ENCODE results near the gene GNG11. TPM values are rescaled to one million over a fixed set of nuclear protein-coding genes. Genes with fewer than 3 reads are reported as not detected.

The GNG11 gene
- total RNA-seq, 4 donors from 2014 or later = 3.3 to 6.8 (median 5.3) TPM

- 79% methylated on average over 1 of the region's 1 CpG for WGBS
- Histone ChIP-seq H3K27me3 (no peaks in the 10 kb centered on the region), H3K4me1 (no peaks in the 10 kb centered on the region), H3K27ac (no peak overlapping the region), H3K36me3 (no peaks in the 10 kb centered on the region), H3K9me3 (no peaks in the 10 kb centered on the region), H3K4me3 (no peak overlapping the region)
- no peak for DNase-seq (ENCODE audit: low spot score in 2 of 2)
- TF ChIP-seq EP300 (IDR thresholded peaks at IDR 0.05) (no peak), CTCF (IDR thresholded peaks at IDR 0.05) (no peak), POLR2AphosphoS5 (IDR thresholded peaks at IDR 0.05) (no peak), POLR2A (IDR thresholded peaks at IDR 0.05) (no peak)
These were observed 16.3 kb downstream of the GNG11 start for GRCh38 chr7:93937818-93938217.

GRCh38 chr7:93938293-93938692, 16.8 kb downstream of the GNG11 start:
- TF ChIP-seq CTCF (IDR thresholded peaks at IDR 0.05) = no peak
- TF ChIP-seq POLR2AphosphoS5 (IDR thresholded peaks at IDR 0.05) = no peak
- TF ChIP-seq EP300 (IDR thresholded peaks at IDR 0.05) = no peak
- TF ChIP-seq POLR2A (IDR thresholded peaks at IDR 0.05) = no peak
- H3K27me3 ChIP-seq = no peaks in the 10 kb centered on the region
- no peak overlapping the region for H3K4me3 ChIP-seq
- H3K4me1 ChIP-seq = no peaks in the 10 kb centered on the region
- no peaks in the 10 kb centered on the region for H3K36me3 ChIP-seq
- no peak overlapping the region for H3K27ac ChIP-seq
- H3K9me3 ChIP-seq = no peaks in the 10 kb centered on the region
- DNase-seq (ENCODE audit: low spot score in 2 of 2) = no peak

- WGBS = 95% methylated on average over 2 of the region's 2 CpGs
- Histone ChIP-seq H3K27ac (no peak overlapping the region), H3K4me3 (no peak overlapping the region), H3K4me1 (no peaks in the 10 kb centered on the region), H3K36me3 (no peaks in the 10 kb centered on the region), H3K27me3 (no peaks in the 10 kb centered on the region), H3K9me3 (no peaks in the 10 kb centered on the region)
- no peak for DNase-seq (ENCODE audit: low spot score in 2 of 2)
- TF ChIP-seq EP300 (IDR thresholded peaks at IDR 0.05) (no peak), POLR2AphosphoS5 (IDR thresholded peaks at IDR 0.05) (no peak), CTCF (IDR thresholded peaks at IDR 0.05) (no peak), POLR2A (IDR thresholded peaks at IDR 0.05) (no peak)
These were observed 20.4 kb downstream of the GNG11 start for GRCh38 chr7:93941945-93942344.

GRCh38 chr7:93943816-93944540, 22.4 kb downstream of the GNG11 start:
- Histone ChIP-seq H3K9me3 (no peaks in the 10 kb centered on the region), H3K27ac (no peak overlapping the region), H3K36me3 (no peaks in the 10 kb centered on the region), H3K4me1 (no peaks in the 10 kb centered on the region), H3K27me3 (no peaks in the 10 kb centered on the region), H3K4me3 (no peak overlapping the region)
- 68% methylated on average over 4 of the region's 4 CpGs for WGBS
- DNase-seq (ENCODE audit: low spot score in 2 of 2) = no peak
- TF ChIP-seq EP300 (IDR thresholded peaks at IDR 0.05) (no peak), POLR2AphosphoS5 (IDR thresholded peaks at IDR 0.05) (no peak), POLR2A (IDR thresholded peaks at IDR 0.05) (no peak), CTCF (IDR thresholded peaks at IDR 0.05) (no peak)

GRCh38 chr7:93944673-93945072, 23.1 kb downstream of the GNG11 start:
- Histone ChIP-seq H3K4me1 (no peaks in the 10 kb centered on the region), H3K9me3 (no peaks in the 10 kb centered on the region), H3K4me3 (no peak overlapping the region), H3K27me3 (no peaks in the 10 kb centered on the region), H3K36me3 (no peaks in the 10 kb centered on the region), H3K27ac (no peak overlapping the region)
- WGBS = 22% methylated on average over 1 of the region's 1 CpG
- TF ChIP-seq EP300 (IDR thresholded peaks at IDR 0.05) = no peak
- no peak for TF ChIP-seq CTCF (IDR thresholded peaks at IDR 0.05)
- TF ChIP-seq POLR2AphosphoS5 (IDR thresholded peaks at IDR 0.05) = no peak
- no peak for TF ChIP-seq POLR2A (IDR thresholded peaks at IDR 0.05)
- DNase-seq (ENCODE audit: low spot score in 2 of 2) = no peak
